HepG2 (cell line): ENCODE results near the gene MBD2. TPM values are rescaled to one million over a fixed set of nuclear protein-coding genes. Genes with fewer than 3 reads are reported as not detected.
"Not testable (repeated sequence)": the region's sequence is repeated elsewhere in the genome, so short reads cannot be mapped to it uniquely, and the experiment has no call there.

Source experiments
- ATAC-seq: fragments of 200-7000 bp; cut with Tn5 transposase; 3 replicates; pipeline ENCODE4 v1.9.1; 2020; ENCODE audit warnings: mild to moderate bottlenecking, moderate library complexity
- BruUV-seq: library from RNA; stranded (reverse); fragments of 400-500 nt; replicated peaks from 2 replicates; lab custom pipeline; 2021; lab: Mats Ljungman, UMichigan
- CTCF ChIA-PET: fragments of 300-600 bp; formaldehyde crosslinking; extraction: SDS; loops from one replicate; lab custom pipeline; 2021; ENCODE audit warnings: low total read pairs, inconsistent platforms, low intra/inter-chr PET ratio; lab: Yijun Ruan, JAX
- POLR2A ChIA-PET: fragments of 350-600 bp; sonication (Branson Sonifier 250); formaldehyde crosslinking; loops from one replicate; lab custom pipeline; 2020; ENCODE audit warnings: antibody characterized with exemption, inconsistent platforms; lab: Yijun Ruan, JAX
- DNase-seq: peaks from one replicate; pipeline ENCODE4 v3.0.0-alpha.2; 2015; ENCODE audit warnings: low spot score
- FAIRE-seq: peaks from 3 replicates; lab custom pipeline; 2011; peaks lifted over from hg19 to GRCh38; lab: Jason Lieb, UNC
- H2AFZ ChIP-seq: one replicate; pipeline ENCODE4 v1.6.1; 2011; ENCODE audit warnings: low read length, inconsistent platforms
- H3K27ac ChIP-seq: fragments of 300-600 bp; 3 replicates; pipeline ENCODE4 v1.8.0; 2011; ENCODE audit warnings: mixed run types, mild to moderate bottlenecking, mixed read lengths, low read length, inconsistent platforms; ENCODE audit not compliant: insufficient read depth; ENCODE audit errors: extremely low read length
- H3K27me3 ChIP-seq, 2 experiments: fragments of 200-600 bp in 1 of 2; 2 replicates in 1 of 2; 3 replicates in 1 of 2; pipeline versions ENCODE4 v1.6.0 to v1.8.0; 2011; ENCODE audit warnings: low read length in 2 of 2, mild to moderate bottlenecking in 2 of 2, moderate library complexity in 2 of 2, inconsistent platforms in 1 of 2; ENCODE audit not compliant: insufficient read depth in 2 of 2, control insufficient read depth in 1 of 2
- H3K36me3 ChIP-seq, 2 experiments: fragments of 200-600 bp in 1 of 2; replicated peaks in 1 of 2; 2 replicates in 1 of 2; 3 replicates in 1 of 2; pipeline versions ENCODE4 v1.5.1 to v1.8.0; 2011; ENCODE audit warnings: low read length in 2 of 2, inconsistent platforms in 1 of 2; ENCODE audit not compliant: insufficient read depth in 2 of 2, control insufficient read depth in 1 of 2
- H3K4me1 ChIP-seq: 2 replicates; pipeline ENCODE4 v1.5.1; 2012; ENCODE audit warnings: low read length, inconsistent platforms; ENCODE audit not compliant: insufficient read depth
- H3K4me2 ChIP-seq: 2 replicates; pipeline ENCODE4 v1.6.0; 2011; ENCODE audit warnings: low read depth, low read length, inconsistent platforms
- H3K4me3 ChIP-seq, 3 experiments: fragments of 200-600 bp in 1 of 3; sonication (generic), shearing (Covaris generic) in 1 of 3; replicated peaks in 1 of 3; 2 replicates each; pipeline ENCODE4 v1.5.1; 2011 to 2016; ENCODE audit warnings: low read length in 3 of 3, inconsistent platforms in 2 of 3, low read depth in 2 of 3, mild to moderate bottlenecking in 2 of 3, control low read depth in 1 of 3, mixed read lengths in 1 of 3; ENCODE audit not compliant: insufficient read depth in 1 of 3
- H3K79me2 ChIP-seq: one replicate; pipeline ENCODE4 v1.6.1; 2011; ENCODE audit warnings: low read length, inconsistent platforms; ENCODE audit not compliant: insufficient read depth
- H3K9ac ChIP-seq: 2 replicates; pipeline ENCODE4 v1.6.0; 2011; ENCODE audit warnings: mild to moderate bottlenecking, low read depth, low read length, inconsistent platforms; ENCODE audit not compliant: insufficient read depth
- H3K9me3 ChIP-seq: 2 replicates; pipeline ENCODE4 v1.5.1; 2012; ENCODE audit warnings: mild to moderate bottlenecking, low read length
- H4K20me1 ChIP-seq: 2 replicates; pipeline ENCODE4 v1.6.0; 2011; ENCODE audit warnings: inconsistent platforms, mild to moderate bottlenecking, low read length, moderate library complexity; ENCODE audit not compliant: insufficient read depth
- JUN ChIP-seq: sonication (generic); formaldehyde crosslinking; IDR thresholded peaks from 2 replicates; pipeline ENCODE4 v1.4.0; 2020; ENCODE audit warnings: mild to moderate bottlenecking, missing genetic modification reagents
- ZNF839 ChIP-seq: sonication (generic); formaldehyde crosslinking; IDR thresholded peaks from 2 replicates; pipeline ENCODE4 v1.4.0; 2020; ENCODE audit warnings: missing genetic modification reagents, mild to moderate bottlenecking, borderline replicate concordance
- WGBS: methylation state at CpG from one replicate; pipeline ENCODE4 v1.1.6; 2017; ENCODE audit warnings: low lambda C conversion rate; 5-methylcytosine and 5-hydroxymethylcytosine counted together
- in situ Hi-C: cut with HindIII; loops from 2 replicates; pipeline ENCODE4 v1.10.0; 2017; ENCODE audit warnings: low pct_unique_long_range_greater_than_20kb; ENCODE audit not compliant: extremely low pct_ligation_motif_present
- intact Hi-C: fragments of 100-400 bp; cut with micrococcal nuclease; formaldehyde crosslinking; loops from one replicate; pipeline ENCODE4 v1.10.0; 2022; ENCODE audit not compliant: unreplicated experiment
- polyA plus RNA-seq, 8 experiments: library from polyadenylated mRNA; depleted of rRNA in 3 of 8; stranded (reverse) in 7 of 8; unstranded in 1 of 8; fragments of >200 nt; fragmentation: Illumina TruSeq in 4 of 8; extraction: Trizol in 4 of 8; gene quantifications; 2 replicates each; pipeline versions ENCODE4 v1.2.1 to v1.2.3, GENCODE V29; 2011 to 2016; ENCODE audit warnings: low read depth in 4 of 8, missing spikeins in 1 of 8, mixed read lengths in 1 of 8; ENCODE audit not compliant: insufficient read depth in 1 of 8
- total RNA-seq, 5 experiments: library from RNA; depleted of rRNA; stranded (reverse); fragments of >200 nt; fragmentation: Illumina TruSeq; extraction: Trizol; gene quantifications; 2 replicates each; pipeline ENCODE4 v1.2.3, GENCODE V29; 2016; ENCODE audit warnings: low read depth in 1 of 5
- TF ChIP-seq, protein P1 (sequence below): sonication (generic); formaldehyde crosslinking; IDR thresholded peaks from 2 replicates; pipeline ENCODE4 v1.5.0; 2020; ENCODE audit warnings: mild to moderate bottlenecking, missing genetic modification reagents, borderline replicate concordance
- TF ChIP-seq, protein P2 (sequence below): sonication (generic); formaldehyde crosslinking; IDR thresholded peaks from 2 replicates; pipeline ENCODE4 v1.5.0; 2020; ENCODE audit warnings: mild to moderate bottlenecking, missing genetic modification reagents

The MBD2 gene
- total and polyA plus RNA-seq, 2 of the 13 experiments (the other 11 are each of a cell fraction or from before 2014, with no cell fraction given): 19.1 to 38.5 TPM

DNA sequence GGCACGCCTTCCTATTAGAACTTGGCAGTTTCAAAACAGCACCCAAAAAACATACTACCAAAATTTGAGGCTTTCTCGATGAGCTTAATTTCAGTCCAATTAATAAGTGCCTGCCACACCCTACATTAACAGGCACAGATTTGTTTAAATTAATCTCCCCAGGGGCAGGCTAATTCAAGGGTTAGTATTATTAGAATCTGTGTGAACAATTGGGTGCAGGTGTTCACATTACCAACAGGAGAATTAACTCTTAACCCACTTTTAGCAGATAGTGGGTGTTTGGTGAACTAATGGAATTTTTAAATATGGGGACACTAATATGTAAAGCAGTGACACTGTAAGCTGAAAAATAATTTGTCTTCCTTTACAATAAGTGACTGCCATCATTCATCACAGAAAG is 4.1 kb downstream of the MBD2 start (continued):
- TF ChIP-seq, protein P1, sequence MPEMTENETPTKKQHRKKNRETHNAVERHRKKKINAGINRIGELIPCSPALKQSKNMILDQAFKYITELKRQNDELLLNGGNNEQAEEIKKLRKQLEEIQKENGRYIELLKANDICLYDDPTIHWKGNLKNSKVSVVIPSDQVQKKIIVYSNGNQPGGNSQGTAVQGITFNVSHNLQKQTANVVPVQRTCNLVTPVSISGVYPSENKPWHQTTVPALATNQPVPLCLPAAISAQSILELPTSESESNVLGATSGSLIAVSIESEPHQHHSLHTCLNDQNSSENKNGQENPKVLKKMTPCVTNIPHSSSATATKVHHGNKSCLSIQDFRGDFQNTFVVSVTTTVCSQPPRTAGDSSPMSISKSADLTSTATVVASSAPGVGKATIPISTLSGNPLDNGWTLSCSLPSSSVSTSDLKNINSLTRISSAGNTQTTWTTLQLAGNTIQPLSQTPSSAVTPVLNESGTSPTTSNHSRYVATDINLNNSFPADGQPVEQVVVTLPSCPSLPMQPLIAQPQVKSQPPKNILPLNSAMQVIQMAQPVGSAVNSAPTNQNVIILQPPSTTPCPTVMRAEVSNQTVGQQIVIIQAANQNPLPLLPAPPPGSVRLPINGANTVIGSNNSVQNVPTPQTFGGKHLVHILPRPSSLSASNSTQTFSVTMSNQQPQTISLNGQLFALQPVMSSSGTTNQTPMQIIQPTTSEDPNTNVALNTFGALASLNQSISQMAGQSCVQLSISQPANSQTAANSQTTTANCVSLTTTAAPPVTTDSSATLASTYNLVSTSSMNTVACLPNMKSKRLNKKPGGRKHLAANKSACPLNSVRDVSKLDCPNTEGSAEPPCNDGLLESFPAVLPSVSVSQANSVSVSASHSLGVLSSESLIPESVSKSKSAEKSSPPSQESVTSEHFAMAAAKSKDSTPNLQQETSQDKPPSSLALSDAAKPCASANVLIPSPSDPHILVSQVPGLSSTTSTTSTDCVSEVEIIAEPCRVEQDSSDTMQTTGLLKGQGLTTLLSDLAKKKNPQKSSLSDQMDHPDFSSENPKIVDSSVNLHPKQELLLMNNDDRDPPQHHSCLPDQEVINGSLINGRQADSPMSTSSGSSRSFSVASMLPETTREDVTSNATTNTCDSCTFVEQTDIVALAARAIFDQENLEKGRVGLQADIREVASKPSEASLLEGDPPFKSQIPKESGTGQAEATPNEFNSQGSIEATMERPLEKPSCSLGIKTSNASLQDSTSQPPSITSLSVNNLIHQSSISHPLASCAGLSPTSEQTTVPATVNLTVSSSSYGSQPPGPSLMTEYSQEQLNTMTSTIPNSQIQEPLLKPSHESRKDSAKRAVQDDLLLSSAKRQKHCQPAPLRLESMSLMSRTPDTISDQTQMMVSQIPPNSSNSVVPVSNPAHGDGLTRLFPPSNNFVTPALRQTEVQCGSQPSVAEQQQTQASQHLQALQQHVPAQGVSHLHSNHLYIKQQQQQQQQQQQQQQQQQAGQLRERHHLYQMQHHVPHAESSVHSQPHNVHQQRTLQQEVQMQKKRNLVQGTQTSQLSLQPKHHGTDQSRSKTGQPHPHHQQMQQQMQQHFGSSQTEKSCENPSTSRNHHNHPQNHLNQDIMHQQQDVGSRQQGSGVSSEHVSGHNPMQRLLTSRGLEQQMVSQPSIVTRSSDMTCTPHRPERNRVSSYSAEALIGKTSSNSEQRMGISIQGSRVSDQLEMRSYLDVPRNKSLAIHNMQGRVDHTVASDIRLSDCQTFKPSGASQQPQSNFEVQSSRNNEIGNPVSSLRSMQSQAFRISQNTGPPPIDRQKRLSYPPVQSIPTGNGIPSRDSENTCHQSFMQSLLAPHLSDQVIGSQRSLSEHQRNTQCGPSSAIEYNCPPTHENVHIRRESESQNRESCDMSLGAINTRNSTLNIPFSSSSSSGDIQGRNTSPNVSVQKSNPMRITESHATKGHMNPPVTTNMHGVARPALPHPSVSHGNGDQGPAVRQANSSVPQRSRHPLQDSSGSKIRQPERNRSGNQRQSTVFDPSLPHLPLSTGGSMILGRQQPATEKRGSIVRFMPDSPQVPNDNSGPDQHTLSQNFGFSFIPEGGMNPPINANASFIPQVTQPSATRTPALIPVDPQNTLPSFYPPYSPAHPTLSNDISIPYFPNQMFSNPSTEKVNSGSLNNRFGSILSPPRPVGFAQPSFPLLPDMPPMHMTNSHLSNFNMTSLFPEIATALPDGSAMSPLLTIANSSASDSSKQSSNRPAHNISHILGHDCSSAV: no peak
- TF ChIP-seq, protein P2, sequence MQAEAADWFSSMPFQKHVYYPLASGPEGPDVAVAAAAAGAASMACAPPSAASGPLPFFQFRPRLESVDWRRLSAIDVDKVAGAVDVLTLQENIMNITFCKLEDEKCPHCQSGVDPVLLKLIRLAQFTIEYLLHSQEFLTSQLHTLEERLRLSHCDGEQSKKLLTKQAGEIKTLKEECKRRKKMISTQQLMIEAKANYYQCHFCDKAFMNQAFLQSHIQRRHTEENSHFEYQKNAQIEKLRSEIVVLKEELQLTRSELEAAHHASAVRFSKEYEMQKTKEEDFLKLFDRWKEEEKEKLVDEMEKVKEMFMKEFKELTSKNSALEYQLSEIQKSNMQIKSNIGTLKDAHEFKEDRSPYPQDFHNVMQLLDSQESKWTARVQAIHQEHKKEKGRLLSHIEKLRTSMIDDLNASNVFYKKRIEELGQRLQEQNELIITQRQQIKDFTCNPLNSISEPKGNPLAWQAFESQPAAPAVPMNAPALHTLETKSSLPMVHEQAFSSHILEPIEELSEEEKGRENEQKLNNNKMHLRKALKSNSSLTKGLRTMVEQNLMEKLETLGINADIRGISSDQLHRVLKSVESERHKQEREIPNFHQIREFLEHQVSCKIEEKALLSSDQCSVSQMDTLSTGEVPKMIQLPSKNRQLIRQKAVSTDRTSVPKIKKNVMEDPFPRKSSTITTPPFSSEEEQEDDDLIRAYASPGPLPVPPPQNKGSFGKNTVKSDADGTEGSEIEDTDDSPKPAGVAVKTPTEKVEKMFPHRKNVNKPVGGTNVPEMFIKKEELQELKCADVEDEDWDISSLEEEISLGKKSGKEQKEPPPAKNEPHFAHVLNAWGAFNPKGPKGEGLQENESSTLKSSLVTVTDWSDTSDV (CRISPR knock-in tag): no peak
- no peak for TF ChIP-seq ZNF839 (CRISPR knock-in tag)
- TF ChIP-seq JUN (CRISPR knock-in tag): no peak

DNA sequence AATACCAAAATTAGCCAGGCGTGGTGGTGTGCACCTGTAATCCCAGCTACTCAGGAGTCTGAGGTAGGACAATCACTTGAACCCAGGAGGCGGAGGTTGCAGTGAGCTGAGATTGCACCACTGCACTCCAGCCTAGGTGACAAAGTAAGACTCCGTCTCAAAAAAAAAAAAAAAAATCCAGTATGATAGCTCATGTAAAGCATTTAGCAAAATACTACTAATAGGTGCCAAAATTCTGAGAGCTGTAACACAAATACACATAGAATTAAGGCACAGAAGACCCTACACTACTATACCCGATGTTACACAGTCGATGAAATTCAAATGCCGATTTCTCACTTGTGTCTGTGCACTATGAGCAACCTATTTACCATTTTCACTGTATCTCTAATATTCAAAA is 5.7 kb downstream of the MBD2 start:
- H3K4me1 ChIP-seq: peaks cover 46% of the 10 kb centered on the region
- ATAC-seq, H3K36me3 ChIP-seq, FAIRE-seq, BruUV-seq, in situ Hi-C loops, DNase-seq, H3K4me3 ChIP-seq, H3K9me3 ChIP-seq, H3K27me3 ChIP-seq, H3K4me2 ChIP-seq, CTCF ChIA-PET, H3K9ac ChIP-seq, H2AFZ ChIP-seq, H3K27ac ChIP-seq, intact Hi-C loops: not testable (repeated sequence)
- H3K79me2 ChIP-seq: peaks cover 83% of the 10 kb centered on the region
- POLR2A ChIA-PET: interaction anchor here (1.5 kb wide), 1 partner anchor 51 kb away, joined by 6 read pairs; the partner anchor contains the start of gene POLI
- H4K20me1 ChIP-seq: peaks cover 15% of the 10 kb centered on the region; the same call in 1 of the 2 replicates
- WGBS: 95% methylated on average over 6 of the region's 6 CpGs
